Stimulated activated naive CD8-positive, alpha-beta T cell treated with anti-CD3 and anti-CD28 coated beads, Interleukin-15, amount 100 ng/mL, for 72 hours (primary cell): ENCODE results near the gene CETN3.

ENCODE experiments used
- ATAC-seq: fragments of 150-1000 bp; cut with Tn5 transposase; 2 replicates; pipeline ENCODE4 v1.10.0; 2021; ENCODE audit warnings: mild to moderate bottlenecking, moderate library complexity
- DNase-seq, 2 donors: peaks; one replicate each; pipeline ENCODE4 v3.0.0; 2021 to 2022
- H3K27ac Mint-ChIP-seq, 2 donors: one replicate each; pipeline ENCODE4 v1.8.0; 2022; ENCODE audit warnings: mild to moderate bottlenecking in 2 of 2, mixed read lengths in 2 of 2, moderate library complexity in 2 of 2
- H3K27me3 Mint-ChIP-seq: one replicate; pipeline ENCODE4 v1.8.0; 2022; ENCODE audit warnings: mixed read lengths
- H3K4me1 Mint-ChIP-seq: one replicate; pipeline ENCODE4 v1.8.0; 2022; ENCODE audit warnings: mild to moderate bottlenecking, mixed read lengths
- H3K4me3 Mint-ChIP-seq, 2 donors: one replicate each; pipeline ENCODE4 v1.8.0; 2022; ENCODE audit warnings: mild to moderate bottlenecking in 2 of 2, mixed read lengths in 2 of 2, moderate library complexity in 1 of 2
- H3K9me3 Mint-ChIP-seq, 2 donors: one replicate each; pipeline ENCODE4 v1.8.0; 2022; ENCODE audit warnings: mixed read lengths in 2 of 2

The CETN3 gene

DNA sequence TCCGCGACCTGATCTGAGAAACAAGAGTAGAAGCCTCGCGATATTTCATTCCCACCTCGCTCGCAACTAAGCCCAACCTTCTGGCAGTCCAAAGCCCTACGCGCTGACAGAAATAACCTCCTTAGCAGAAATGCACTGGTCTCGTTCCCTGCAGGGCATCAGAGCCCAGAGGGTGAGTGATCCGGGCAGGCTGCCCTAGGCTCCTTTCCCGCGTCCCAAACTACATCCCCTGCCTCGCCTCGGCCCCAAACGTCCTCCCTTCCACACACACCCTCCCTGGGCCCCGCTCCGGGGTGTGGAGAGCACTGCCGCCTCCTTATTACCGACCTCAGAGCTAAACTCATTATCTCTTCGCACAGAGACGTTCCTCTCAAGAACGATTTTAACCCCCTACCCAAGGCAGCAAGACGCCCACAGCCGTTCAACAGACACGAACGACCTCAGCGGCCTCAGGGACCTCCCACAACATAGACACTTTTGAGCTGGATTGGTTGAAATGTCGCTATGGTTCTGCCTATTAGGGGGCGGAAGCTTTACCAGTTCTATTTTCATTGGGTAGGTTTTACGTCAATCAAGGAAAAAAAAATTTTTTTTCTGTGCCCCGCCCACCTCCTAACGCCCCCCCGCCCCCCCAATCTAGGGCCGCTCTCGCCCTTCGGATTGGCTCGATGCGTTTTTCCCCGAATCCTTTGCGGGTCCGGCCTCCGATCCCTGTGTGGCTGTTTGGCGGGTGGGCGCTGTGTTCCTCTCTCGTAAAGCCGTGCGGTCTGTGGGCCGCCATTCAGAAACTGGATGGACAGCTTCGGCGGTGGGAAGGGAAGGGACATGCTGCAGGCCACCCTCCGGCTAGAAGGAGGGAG, at the start of gene CETN3:
CETN3 (minus strand) TSS at position 439 of the 860 bp plus-strand sequence; CDS start at position 344, 95 bp downstream.
- ATAC-seq (peak; percentile 95), DNase-seq (peak; percentile 86 to 92)
- H3K27ac Mint-ChIP-seq: no peak within 1 kb of the TSS
- H3K9me3 Mint-ChIP-seq: no peaks in the 10 kb centered on the region
- H3K4me3 Mint-ChIP-seq: no peak within 1 kb of the TSS
- H3K27me3 Mint-ChIP-seq: no peaks in the 10 kb centered on the region
- peaks cover 25% of the 10 kb centered on the region for H3K4me1 Mint-ChIP-seq

DNA sequence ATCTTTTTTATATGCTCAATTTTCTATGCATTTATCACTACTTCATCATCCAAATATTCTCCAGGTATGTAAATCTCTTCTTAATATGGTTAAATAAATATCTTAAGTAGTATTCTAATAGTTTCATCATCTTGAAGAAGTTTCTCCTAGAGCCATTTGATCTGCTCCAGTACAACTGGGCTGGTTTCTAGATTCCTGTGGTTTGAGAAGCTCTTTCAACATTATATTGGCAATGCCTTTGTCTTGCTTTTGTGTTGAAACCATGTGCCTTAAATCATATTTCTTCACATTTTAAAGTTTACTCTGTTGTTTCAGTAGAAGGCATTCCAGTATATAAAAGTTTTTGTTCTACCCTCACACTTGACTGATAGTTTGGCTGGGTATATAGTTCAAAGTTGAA, 37.4 kb upstream of the CETN3 start:
- Mint-ChIP-seq H3K4me1 (no peaks in the 10 kb centered on the region), H3K4me3 (no peak overlapping the region), H3K27me3 (no peaks in the 10 kb centered on the region), H3K27ac (no peak overlapping the region), H3K9me3 (no peaks in the 10 kb centered on the region)
- no peak for ATAC-seq
- DNase-seq: no peak

DNA sequence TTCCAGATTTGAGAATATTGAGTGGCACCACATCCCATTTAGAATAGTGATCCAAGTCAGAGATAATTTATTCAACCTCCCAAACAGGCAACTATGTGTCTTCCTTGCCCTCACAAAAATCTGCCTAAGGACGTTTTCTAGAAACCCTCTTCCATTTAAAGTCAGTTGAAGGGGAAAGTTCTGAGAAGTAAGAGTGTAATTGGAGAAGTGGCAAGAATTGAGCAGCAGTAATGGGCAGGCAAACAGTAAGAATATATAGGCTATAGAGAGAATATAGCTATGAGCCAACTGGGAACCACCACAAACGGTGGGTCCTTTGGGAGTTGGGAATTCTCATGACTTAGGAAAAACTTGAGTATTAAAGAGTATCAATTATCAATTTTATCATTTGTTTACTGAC, 31.1 kb upstream of the CETN3 start:
- ATAC-seq (no peak), DNase-seq (no peak)
- Mint-ChIP-seq H3K4me3 (peak overlapping the region in 1 of 2 donors; percentile 83), H3K27me3 (no peaks in the 10 kb centered on the region), H3K9me3 (no peaks in the 10 kb centered on the region), H3K27ac (no peak overlapping the region), H3K4me1 (peaks cover 5% of the 10 kb centered on the region)

DNA sequence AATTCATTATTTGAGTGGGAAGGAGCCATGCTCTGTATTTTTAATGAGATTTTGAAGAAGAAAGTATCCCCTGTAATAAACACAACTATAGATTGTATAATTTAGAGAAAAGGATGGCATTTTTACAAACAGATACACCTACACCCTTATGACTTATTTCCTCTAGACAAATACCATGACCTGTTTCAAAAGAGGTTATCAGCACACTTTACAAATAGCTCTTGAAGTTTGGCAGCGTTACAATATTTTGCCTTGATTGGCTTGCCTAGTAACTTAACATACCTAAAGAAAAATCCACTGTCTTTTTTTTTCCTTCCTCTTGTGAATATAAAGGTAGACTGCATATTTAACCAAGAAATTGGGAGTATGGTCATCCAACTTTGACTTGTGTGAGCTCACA, 28.5 kb upstream of the CETN3 start:
- H3K4me3 Mint-ChIP-seq: no peak overlapping the region
- DNase-seq: no peak
- no peak for ATAC-seq
- H3K27ac Mint-ChIP-seq: no peak overlapping the region
- H3K27me3 Mint-ChIP-seq: no peaks in the 10 kb centered on the region
- no peaks in the 10 kb centered on the region for H3K9me3 Mint-ChIP-seq
- peaks cover 5% of the 10 kb centered on the region for H3K4me1 Mint-ChIP-seq

DNA sequence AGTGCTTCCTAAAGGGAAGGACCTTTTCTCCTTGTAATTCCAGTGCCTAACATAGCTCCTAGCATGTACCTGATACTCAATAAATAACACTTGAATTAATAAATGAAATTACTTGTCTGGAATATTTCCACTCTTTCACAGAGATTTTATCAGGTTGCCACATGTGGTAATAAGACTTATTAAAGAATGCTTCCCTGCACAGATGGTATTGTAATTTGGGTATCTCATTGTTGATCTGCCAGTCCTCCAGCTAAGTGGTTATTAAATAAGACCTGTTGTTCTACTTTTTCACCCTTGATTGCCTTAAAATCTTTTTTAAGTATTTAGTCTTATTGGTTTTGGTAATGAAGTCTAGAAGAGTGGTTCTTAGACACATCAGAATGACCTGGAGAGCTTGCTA, 28.1 kb upstream of the CETN3 start:
- no peaks in the 10 kb centered on the region for H3K27me3 Mint-ChIP-seq
- no peak overlapping the region for H3K27ac Mint-ChIP-seq
- no peak for ATAC-seq
- no peak overlapping the region for H3K4me3 Mint-ChIP-seq
- H3K9me3 Mint-ChIP-seq: no peaks in the 10 kb centered on the region
- no peak for DNase-seq
- peaks cover 5% of the 10 kb centered on the region for H3K4me1 Mint-ChIP-seq

DNA sequence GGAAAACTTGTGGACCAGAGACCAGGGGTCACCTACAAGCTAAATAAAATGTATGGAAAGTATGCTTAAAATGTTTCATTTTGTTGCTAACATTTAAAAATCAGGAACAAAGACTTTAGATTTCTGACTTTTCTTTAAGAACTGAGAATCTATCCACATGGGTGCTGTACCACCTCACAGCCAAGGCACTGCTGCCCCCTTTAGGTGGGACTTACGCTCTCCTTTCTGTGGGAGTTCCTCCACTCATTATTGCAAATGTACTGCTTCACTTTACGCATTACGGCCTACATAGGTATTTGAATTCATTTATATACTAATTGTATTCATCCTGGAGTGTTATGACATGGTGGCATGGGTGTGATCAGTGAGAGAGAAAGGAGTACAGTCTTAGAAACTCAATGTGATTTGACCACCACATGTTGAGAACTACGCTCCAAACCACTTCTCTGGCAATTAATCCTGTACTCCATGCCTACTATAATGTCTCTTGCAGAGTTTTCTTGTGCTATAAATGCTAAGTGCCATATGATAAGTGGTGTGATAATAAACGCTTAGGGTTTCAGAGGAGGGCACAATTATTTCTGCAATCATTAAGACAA, 24.7 kb upstream of the CETN3 start:
- peak; percentile 80 for ATAC-seq
- Mint-ChIP-seq H3K4me3 (no peak overlapping the region), H3K27ac (no peak overlapping the region), H3K9me3 (no peaks in the 10 kb centered on the region), H3K27me3 (no peaks in the 10 kb centered on the region), H3K4me1 (no peaks in the 10 kb centered on the region)
- peak; percentile 29 to 44 for DNase-seq

DNA sequence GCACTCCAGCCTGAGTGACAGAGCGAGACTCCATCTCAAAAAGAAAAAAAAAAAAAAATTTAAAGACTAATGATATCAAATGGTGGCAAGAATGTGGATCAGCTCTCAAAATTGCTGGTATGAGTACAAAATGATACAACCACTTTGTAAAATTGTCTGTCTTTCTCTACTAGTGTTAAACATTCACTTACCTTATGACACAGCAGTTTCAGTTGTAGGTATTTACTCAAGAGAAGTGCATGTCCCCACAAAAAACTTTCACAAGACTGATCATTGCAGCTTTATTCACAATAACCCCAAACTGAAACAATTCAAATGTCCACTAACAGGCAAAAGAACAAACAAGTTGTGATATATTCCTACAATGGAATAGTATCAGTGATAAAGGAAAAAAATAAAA, 14.7 kb upstream of the CETN3 start:
- Mint-ChIP-seq H3K9me3 (no peaks in the 10 kb centered on the region), H3K4me1 (no peaks in the 10 kb centered on the region), H3K27ac (no peak overlapping the region), H3K27me3 (peaks cover 20% of the 10 kb centered on the region), H3K4me3 (no peak overlapping the region)
- DNase-seq (no peak), ATAC-seq (no peak)

DNA sequence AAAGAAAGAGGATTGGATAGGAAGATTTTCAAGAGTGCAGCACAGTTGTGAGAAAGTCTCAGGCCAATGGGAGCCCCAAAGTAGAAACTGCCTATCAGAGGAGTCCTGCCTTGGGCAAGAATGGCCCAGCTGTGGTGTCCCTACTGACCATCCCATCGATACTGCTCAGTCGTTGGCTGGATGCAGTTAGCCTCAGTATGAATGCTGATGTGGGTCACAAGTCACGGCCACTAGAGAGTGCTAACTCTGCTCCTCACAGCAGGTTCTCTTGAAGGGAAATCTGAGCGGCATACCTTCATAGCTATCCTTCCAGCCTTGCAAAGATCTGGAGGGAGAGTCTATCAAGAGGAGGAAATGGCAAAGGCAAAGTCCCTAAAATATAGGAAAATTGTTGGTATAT, 11.6 kb upstream of the CETN3 start:
- ATAC-seq (no peak), DNase-seq (no peak)
- Mint-ChIP-seq H3K9me3 (no peaks in the 10 kb centered on the region), H3K27ac (no peak overlapping the region), H3K27me3 (peaks cover 36% of the 10 kb centered on the region), H3K4me3 (no peak overlapping the region), H3K4me1 (no peaks in the 10 kb centered on the region)

DNA sequence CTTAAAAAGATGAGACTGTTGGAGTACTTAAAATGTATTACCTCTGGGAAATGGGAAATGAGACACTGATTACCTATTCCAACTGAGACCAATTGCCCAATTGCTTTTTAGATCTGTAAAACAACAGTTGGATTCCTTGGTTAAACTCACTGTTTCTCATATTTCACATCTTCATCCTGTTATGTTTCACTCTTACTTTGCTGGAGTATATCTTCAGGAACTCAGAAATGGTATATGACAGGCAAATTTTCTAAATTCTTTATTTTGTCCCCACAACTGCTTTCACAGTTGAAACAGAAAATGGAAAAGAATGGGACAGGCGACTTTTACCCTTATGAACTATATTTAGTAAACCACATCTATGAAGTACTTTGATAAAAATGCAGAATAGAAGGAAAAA, 8.7 kb upstream of the CETN3 start:
- Mint-ChIP-seq H3K4me3 (no peak overlapping the region), H3K4me1 (no peaks in the 10 kb centered on the region), H3K27ac (no peak overlapping the region), H3K9me3 (no peaks in the 10 kb centered on the region), H3K27me3 (peaks cover 36% of the 10 kb centered on the region)
- ATAC-seq (no peak), DNase-seq (no peak)

DNA sequence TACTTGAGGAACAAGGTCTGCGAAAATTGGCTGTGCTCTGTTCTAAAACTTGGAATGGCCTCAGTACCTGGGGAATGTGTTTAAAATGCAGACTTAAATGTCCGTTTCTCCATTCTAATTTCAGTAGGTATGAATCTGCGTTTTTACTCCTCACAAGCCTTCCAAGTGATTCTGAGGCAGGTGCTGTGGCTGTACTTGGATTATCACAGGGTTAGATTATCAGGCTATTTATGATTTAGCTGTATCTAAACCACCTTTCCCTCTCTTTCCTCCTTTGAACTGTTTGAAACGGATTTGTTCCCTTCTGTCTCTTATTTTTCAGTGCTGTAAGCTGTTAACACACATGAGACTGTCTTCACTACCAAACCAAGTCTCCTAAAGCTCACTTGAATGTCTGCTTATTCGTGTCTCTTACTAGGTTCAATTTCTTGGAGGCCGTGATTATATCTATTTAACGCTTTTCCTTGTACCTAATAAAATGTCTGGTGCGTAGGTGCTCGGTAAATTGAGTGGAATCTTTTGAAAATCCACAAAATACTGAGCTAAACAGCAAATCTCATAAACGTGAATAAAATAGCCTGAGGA, 714 bp upstream of the CETN3 start:
- Mint-ChIP-seq H3K4me3 (no peak overlapping the region), H3K27me3 (no peaks in the 10 kb centered on the region), H3K4me1 (peaks cover 21% of the 10 kb centered on the region), H3K27ac (no peak overlapping the region), H3K9me3 (no peaks in the 10 kb centered on the region)
- DNase-seq (no peak), ATAC-seq (no peak)

DNA sequence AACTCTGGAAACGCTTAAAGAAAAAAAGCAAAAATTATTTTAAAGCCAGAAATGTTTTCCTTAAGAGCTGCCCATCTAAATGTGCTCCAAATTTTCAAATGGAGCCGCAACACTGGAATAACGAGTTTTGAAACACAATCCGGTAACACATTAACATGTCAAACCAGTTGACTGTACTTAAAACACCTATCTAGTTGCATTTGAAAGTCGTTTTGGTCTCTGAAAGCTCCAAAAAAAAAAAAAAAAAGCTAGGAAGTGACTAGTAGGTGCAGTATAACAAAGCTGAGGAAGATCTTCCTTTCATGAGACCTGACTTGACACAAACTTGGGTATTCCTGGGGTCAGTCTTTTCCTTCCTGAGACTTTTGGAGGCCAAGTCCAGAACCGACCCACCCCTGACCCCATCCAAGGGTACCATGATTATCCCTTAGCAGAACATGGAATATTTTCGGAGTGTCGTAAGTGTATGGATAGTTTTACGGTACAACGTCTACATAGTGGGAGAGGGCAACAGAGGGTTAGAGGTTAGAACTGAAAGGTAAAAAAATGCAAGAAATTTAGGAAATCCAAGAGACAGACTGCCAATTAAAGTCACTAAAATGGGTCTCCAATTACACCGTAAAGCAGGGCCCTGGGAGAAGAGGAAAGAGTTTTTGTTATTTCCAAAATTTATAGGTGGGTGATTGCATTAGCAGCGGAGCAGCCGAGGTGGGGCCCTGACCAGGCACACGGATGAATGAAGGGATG, 812 bp downstream of the CETN3 start:
- Mint-ChIP-seq H3K9me3 (no peaks in the 10 kb centered on the region), H3K27ac (no peak overlapping the region), H3K27me3 (no peaks in the 10 kb centered on the region), H3K4me3 (no peak overlapping the region), H3K4me1 (peaks cover 25% of the 10 kb centered on the region)
- ATAC-seq: peak; percentile 1
- no peak for DNase-seq

DNA sequence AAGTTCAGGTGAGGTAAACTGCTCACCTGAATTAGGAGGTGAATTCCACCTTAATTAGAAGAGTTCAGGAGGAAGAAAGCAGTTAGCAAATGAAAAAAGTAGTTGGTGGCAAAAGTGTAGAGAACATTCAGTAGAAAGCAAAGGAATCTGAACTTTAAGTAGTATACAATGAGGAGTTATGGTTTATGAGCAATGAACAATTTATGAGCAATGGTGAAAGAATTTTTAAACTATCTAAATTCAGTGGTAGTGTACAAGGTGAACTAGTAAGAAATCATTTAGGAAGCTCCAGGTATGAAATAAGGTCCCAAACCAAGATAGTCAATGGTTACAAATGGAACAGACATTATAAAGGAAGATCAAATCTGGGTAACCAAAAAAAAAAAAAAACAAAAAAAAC, 3.1 kb downstream of the CETN3 start:
- Mint-ChIP-seq H3K4me1 (peaks cover 25% of the 10 kb centered on the region), H3K27ac (no peak overlapping the region), H3K27me3 (no peaks in the 10 kb centered on the region), H3K4me3 (peak overlapping the region in 1 of 2 donors; percentile 28), H3K9me3 (no peaks in the 10 kb centered on the region)
- ATAC-seq (no peak), DNase-seq (no peak)

DNA sequence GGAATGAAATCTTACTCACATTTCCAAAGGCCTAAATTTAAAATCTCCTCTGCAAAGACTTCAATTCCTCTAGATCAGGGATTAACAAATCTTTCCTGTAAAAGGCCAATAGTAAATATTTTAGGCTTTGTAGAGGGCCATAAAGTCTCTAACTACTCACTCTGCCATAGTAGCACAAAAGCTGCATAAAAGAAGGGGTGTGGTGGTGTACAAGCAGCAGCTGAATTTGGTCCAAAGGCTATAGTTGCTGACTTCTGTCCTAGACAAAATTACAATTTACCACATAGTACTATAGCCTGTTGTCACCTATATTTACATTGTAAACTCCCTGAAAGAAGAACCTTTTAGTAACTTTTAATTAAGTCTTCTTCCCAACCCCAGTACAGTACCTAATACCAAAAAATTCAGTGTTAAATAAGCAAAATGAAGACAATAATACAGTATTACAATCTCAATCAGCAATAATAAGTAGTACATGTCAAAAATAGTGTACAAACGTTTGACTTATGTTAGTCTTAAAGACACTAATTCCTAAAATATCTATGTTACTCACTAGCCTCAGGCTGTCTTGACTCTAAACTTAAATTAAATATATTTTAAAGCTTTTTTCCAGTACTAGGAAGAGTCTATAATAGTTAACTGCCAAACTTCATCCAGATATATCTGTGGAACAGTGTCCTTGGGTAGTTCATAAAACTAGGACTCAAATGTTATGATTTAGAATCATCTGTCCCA, 6.9 kb downstream of the CETN3 start:
- Mint-ChIP-seq H3K27me3 (no peaks in the 10 kb centered on the region), H3K4me1 (peaks cover 29% of the 10 kb centered on the region), H3K9me3 (no peaks in the 10 kb centered on the region), H3K27ac (peak overlapping the region in 1 of 2 donors; percentile 49), H3K4me3 (no peak overlapping the region)
- no peak for DNase-seq
- ATAC-seq: no peak

DNA sequence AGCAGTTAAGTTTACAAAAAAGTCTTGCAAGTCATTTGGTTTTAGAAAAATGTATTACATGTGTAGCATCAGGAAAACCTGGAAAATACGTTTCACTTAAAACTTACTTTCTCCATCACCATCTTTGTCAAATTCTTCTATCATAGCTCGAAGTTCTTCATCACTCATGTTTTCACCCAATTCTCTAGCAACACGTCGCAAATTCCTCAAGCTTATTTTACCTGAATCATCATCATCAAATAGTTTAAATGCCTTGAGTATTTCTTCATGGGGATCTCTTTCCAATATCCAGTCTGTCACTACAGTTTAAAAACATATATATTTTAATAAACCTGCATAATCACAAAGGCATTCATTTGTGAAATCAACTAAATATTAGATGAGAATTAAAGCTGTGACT, 10.3 kb downstream of the CETN3 start:
- H3K27ac Mint-ChIP-seq: no peak overlapping the region
- no peak overlapping the region for H3K4me3 Mint-ChIP-seq
- no peaks in the 10 kb centered on the region for H3K27me3 Mint-ChIP-seq
- DNase-seq (no peak), ATAC-seq (no peak)
- no peaks in the 10 kb centered on the region for H3K9me3 Mint-ChIP-seq
- peaks cover 7% of the 10 kb centered on the region for H3K4me1 Mint-ChIP-seq

DNA sequence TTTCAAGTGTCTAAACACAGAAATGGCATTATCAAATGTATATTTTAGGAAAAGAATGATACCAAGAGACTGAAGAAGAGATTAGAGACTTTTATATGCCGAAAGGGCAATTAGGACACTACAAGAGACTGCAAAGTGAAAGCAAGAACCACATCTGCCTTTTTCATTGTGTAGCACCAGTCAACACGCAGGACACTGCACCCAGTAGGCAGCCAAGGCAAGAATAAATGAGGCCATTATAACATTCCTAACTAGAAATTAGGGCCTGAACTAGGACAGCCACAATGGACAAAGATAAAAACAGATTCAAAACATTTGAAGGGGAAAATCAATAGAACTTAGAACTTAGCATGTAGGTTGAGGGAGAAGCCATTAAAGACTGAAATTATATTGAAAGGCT, 10.8 kb downstream of the CETN3 start:
- no peak overlapping the region for H3K4me3 Mint-ChIP-seq
- no peak overlapping the region for H3K27ac Mint-ChIP-seq
- no peaks in the 10 kb centered on the region for H3K27me3 Mint-ChIP-seq
- no peak for ATAC-seq
- H3K4me1 Mint-ChIP-seq: peaks cover 7% of the 10 kb centered on the region
- no peaks in the 10 kb centered on the region for H3K9me3 Mint-ChIP-seq
- no peak for DNase-seq
